Pons (tissue), 1 donor: ENCODE results near the gene ZNRF1.
"Not testable (repeated sequence)": the region's sequence is repeated elsewhere in the genome, so short reads cannot be mapped to it uniquely, and the experiment has no call there.

ENCODE experiments used
- DNase-seq: peaks from one replicate; pipeline ENCODE4 v3.0.0-alpha.2; 2016; ENCODE audit warnings: low spot score

ZNRF1 gene

GRCh38 chr16:75114179-75114945 lies 115.5 kb downstream of the ZNRF1 start:
- no peak for DNase-seq

DNA sequence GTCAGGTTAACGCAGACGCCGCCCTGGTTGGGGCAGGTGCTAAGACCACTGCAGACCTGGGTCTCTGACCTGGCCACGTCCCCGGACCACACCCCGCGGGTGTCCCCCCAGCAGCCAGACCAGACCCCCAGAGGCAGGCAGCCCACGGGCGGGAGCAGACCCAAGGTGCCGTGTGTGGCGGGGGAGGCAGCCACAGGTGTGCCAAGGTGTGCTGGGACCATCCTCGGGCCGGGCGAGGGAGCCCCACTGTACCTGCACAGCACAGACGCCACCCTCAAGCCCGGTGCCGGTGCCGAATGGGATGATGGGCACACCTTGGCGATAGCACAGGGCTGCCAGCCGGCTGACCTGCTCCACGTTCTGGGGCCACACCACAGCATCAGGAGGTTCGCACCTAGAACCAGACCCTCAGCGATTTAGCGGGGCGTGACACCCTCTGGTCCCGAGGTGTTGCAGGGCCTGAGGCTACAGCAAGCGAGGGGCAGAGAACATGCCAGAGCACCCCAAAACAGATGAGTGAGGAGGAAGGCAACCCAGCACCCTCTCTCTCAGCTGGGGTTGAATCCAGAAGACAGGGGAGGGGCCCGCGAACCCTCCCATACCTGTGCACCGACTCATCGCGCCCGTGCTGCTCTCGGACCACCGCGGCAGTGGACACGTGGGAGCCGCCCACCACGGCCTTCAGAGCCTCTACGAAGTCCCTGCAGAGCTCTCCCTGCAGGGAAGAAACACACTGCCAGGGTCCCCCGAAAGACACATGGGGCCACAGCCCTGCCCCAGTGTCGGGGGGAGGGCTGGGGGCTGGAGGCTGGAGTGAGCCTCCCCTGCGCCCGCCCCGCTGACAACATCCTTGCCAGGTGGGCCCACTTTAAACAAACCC lies 116.4 kb downstream of the ZNRF1 start:
- DNase-seq: no peak

DNA sequence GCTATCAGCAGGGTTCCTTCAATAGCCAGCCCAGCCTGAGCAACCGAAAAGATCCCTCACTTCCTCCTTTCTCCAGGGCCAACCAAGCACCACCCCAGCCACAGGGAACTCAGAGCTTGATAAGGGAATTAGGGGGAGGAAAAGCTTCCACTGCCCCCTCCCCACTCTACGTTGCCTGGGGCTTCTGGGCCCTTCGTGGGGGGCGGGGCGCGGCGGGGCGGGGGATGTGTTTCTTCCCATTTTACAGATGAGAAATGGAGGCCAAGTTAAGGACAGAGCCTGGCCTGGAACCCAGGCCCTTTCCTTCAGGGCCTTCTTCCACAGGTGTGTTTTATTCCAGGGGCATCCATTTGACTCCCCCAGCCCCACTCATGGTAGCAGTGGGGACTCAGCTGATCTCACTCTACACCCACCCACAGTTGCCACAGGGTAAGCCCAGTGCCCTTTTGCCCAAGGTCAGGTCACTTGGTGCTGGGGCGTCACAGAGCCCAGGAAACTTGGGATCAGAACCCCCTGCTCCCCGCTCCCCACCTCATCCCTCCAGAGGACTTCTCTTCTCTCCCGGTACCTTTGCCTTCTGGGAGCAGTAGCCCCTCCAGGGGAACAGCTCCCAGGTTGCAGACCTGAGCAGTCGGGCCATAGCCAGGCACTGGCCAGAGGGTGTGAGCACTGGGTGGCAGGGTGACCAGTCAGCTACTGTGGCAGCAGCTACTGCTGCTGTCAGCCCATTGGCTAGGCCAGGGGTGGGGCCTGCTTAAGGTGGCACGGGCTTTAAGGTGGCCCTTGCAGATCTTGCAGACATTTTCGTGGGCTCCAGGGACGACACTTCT lies 117.5 kb downstream of the ZNRF1 start, which contains the start of gene LDHD:
Gene LDHD (minus strand): TSS at position 700 of the 830 bp plus-strand sequence. CDS start 60 bp downstream, at position 640.
- peak; percentile 91 for DNase-seq

DNA sequence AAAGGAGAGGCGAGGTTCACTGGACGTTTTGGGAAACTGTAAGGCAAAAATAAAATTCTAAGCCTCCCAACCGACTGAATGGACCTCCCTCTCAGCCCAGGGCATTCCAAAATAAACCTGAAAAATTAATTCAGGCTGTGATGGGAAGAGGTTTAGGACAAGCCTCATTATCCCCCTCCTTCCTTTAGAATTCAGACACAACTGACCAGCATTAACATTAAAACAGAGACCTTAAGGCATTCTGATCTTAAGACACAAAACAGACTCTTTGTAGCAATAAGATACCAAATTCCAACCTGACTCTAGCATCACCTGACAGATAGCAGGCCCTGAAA lies 118.1 kb downstream of the ZNRF1 start:
- no peak for DNase-seq

GRCh38 chr16:75118943-75119539 lies 120.2 kb downstream of the ZNRF1 start:
- DNase-seq: no peak

DNA sequence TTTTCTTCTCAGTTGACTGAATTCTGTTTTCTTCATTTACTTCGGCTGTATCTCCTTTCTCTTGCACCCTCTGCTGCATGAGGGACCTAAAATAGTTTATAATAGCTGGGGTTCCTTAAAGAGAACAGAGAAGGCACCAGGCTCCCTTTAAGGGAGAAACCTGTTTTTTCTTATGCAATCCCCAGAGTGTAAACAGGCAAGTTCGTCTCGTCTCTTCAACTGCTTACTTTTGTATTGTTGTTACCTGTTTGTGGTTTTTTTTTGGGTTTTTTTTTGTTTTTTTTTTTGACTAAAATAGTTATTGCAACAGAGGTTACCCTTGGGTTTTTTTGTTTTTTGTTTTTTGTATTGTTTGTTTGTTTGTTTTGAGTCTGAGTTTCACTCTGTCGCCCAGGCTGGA lies 121.4 kb downstream of the ZNRF1 start:
- no peak for DNase-seq

DNA sequence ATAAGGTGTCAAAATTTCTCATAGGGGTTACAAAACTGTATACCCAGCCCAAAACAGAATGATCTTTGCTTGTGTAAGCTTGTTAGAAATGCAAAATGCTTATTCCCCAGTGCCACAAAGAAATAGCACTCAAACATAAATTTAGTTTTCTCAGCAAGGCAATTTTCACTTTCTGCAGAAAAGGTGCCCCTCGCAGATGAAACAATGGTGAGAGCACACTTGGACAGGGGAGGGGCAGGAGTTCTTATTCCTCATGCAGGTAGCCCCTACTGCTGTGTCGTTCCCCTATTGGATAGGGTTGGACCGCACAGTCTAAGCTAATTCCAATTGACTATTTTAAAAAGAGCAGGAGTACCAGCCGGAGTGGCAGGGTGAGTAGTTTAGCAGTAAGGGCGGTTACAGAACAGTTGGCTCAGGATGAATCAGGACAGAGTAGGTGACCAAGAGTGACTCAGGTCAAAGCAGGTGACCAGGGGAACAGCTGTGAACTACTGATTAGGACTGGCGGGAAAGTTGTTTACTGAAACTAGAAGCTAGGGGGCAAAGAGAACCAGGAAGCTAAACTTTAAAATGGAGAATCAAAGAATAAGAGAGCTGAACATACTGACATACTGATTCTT lies 123.2 kb downstream of the ZNRF1 start:
- DNase-seq: no peak

DNA sequence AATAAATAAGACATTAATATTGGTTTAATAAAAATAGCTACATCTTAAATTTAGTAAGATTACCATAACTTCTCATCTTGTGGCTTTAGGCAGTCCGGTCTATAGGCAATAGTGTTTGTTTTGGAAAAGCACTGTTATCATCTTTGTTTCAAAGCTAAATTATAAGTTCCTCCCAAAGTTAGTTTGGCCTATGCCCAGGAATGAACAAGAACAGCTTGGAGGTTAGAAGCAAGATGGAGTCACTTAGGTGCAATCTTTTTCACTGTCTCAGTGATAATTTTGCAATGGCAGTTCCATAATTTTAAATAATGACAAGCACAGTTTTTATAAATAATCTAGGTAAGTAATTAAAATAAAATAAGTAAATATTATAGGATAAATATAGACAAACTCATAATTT lies 123.8 kb downstream of the ZNRF1 start:
- DNase-seq: no peak

DNA sequence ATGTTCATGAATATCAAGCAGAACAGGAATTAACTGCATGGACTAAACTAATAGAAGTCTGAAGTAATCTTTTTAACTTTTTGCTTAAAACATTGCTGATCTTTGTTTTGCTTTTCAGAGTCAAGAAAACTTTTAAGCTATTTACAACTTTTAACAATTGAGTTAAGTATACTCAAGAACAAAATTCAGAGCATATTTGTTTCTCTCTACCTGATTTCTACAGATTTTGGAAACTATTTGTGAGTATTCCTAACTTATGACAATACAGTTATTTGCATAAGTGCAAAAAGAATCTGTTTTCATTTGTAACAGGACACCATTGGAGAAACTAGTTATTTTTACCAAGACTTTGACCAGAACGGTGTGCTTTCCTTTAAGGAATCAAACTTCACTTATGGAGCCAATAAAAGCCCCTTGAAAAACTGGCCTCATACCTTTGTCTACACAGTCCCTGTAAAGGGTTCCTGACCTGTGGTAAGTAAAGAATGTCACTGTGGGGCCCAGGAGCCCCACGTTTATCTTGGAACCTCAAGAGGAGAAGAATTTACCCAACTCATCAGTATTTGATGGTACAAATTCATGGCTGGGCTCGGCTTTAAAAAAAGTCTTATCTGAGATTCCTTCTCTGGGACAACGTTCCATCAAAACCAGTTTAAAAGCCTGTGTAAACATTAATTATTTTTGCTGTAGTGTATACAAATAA lies 129.0 kb downstream of the ZNRF1 start:
- no peak for DNase-seq

DNA sequence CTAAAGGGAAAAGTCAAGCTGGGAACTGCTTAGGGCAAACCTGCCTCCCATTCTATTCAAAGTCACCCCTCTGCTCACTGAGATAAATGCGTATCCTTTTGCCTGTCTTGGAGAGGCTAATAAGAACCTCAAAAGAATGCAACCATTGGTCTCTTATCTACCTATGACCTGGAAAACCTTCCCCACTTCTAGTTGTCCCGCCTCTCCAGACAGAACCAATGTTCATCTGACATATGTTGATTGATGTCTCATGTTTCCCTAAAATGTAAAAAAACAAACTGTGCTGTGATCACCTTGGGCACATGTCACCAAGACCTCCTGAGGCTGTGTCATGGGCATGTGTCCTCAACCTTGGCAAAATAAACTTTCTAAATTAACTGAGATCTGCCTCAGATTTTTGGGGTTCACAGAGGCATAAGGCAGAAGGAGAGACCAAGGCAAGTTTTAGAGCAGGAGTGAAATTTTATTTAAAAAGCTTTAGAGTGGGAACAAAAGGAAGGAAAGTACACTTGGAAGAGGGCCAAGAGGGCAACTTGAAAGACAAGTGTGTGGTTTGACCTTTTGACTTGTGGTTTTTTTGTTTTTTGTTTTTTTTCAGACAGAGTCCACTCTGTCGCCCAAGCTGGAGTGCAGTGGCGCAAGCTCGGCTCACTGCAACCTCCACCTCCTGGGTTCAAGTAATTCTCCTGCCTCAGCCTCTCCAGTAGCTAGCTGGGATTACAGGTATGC lies 130.8 kb downstream of the ZNRF1 start:
- DNase-seq: not testable (repeated sequence)

DNA sequence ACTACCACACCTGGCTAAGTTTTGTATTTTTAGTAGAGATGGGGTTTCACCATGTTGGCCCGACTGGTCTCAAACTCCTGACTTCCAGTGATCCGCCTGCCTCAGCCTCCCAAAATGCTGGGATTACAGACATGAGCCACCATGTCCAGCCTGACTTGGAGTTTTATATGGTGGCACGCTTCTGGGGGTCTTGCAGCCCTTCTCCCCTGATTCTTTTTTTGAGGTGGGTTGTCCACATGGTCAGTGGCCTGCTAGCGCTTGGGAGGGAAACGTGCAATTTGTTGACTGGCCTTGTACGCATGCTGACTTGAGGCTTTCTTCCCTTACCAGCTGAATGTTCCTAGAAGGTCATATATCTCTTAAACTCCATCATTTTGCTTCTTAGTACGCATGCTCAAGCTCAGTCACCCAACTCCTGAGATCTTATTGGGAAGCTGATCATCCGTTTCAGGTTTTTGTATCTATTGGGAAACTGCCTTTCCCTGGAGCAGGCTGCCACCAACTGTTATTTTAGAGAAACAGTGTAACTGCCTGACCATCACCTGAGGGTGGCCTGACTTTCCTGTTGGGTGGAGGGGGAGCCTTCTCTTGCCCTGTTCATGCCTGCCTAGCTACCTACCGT lies 131.4 kb downstream of the ZNRF1 start:
- DNase-seq: no peak

DNA sequence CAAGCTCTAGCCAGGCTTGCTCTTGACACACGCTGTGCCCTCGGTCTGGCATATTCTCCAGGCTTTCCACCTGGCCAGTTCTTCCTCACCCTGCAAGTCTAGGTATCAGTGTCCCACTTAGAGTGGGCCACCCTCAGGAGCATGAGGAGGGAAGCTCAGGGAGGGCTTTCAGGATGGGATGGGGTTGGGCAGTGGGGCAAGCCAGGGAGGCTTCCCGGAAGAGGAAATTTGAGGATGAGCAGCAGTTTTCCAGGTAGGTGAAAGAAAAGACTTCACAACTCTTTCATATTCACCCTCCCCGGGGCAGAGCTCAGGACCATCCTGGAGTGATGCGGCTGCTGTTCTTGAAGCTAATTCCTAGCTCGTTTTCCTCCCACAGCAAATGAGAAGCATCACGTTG lies 132.3 kb downstream of the ZNRF1 start:
- DNase-seq: no peak

GRCh38 chr16:75138233-75138632 lies 139.4 kb downstream of the ZNRF1 start:
- no peak for DNase-seq

- no peak for DNase-seq
These were observed 139.8 kb downstream of the ZNRF1 start for GRCh38 chr16:75138636-75139035.

DNA sequence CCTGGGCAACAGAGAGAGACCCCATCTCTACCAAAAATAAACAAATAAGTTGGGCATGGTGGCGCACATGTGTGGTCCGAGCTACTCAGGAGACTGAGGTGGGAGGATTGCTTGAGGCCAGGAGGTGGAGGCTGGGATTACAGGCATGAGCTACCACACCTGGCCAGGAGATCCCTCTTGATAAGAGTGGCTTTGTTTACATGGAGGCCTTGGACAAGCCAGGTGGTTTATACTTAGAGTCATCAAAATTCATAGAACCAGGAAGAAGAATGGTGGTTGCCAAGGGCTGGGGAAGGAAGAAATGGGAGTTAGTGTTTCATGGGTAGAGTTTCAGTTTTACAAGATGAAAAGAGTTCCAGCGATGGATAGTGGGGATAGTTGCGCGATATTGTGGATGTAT lies 140.7 kb downstream of the ZNRF1 start:
- no peak for DNase-seq

GRCh38 chr16:75143941-75144340 lies 145.1 kb downstream of the ZNRF1 start:
- DNase-seq: no peak

DNA sequence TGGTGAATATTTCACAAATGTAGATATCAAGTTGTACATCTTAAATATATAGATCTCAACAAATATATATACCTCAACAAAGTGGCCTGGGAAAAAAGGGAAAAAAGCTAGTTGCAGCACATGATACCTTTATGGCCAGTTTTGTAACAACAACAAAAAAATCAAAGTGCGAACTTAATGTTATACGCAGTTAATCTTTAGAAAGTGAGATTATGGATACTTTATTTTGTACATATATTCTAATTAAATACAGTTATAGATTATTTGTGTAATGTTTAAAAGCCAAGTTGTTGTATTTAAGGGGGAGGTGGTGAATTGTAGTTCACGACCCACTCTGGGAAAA lies 149.1 kb downstream of the ZNRF1 start:
- DNase-seq: no peak

DNA sequence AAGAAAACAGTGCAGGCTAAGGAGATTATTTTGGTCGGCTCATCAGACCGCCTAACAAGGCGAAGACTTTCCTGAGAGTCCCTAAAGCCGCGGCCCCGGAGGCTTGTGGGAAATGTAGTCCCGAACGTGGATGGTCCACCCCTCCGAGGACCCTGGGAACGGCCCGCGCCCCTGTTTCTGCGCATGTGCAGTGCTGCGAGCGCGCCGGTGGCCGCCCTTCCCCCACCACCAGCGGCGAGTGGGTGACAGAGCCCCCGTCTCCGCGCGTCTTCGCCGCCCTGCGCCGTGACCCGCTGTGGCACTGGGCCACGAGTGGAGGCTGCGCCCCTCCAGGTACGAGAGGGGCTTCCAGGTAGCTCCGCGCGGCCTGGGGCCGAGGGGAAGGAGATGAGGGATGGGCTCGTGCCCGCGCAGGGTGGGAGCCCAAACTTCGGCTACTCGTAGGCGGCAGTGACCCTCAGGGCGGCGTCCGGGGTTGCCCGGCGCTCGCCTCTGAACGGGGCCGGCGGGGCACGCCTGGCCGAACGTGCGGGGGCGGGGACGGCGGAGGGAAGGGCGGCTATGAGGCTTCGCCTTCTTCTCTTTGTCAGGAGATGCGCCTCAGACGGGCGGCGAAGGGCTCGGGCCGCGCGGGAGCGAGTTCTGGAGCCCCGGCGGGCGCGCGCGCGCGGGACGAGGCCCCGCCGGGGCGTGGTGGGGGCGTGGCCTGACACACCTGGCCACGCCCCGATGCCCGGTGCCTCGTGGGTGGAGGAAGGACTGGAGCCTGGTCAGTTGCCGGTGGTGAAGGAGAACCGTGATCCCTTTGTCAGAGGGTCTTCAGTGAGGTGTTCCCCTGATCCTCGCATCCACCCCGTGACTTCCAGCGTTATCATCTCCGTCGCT lies 149.7 kb downstream of the ZNRF1 start, which contains the start of gene ZFP1:
Gene ZFP1 (plus strand): TSS at position 214 of the 885 bp plus-strand sequence. CDS start 4,428 bp downstream, outside the sequence.
- DNase-seq: peak; percentile 92

DNA sequence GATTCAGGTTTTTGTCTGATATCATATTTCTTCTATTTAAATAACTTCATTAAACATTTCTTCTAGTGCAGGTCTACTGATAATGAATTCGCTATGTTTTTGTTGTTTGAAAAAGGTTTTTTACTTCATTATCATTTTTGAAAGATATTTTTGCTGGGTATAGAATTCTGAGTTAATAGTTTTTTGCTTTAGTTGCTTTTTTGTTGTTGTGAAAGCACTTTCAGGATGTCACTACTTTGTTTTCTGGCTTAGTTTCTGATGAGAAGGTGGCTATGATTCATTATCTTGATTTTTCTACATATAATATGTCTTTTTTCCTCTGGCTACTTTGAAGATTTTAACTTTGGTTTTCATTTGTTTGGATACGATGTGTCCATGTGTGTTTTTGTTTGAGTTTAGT lies 153.0 kb downstream of the ZNRF1 start:
- no peak for DNase-seq
